SK-N-MC (cell line): ENCODE measurements around the gene CIAO1.
"Not testable (repeated sequence)": the region's sequence is repeated elsewhere in the genome, so short reads cannot be mapped to it uniquely, and the experiment has no call there.

Source experiments
- DNase-seq: peaks from one replicate; pipeline ENCODE4 v3.0.0-alpha.2; 2011; ENCODE audit warnings: low read depth, low spot score
- H3K27ac ChIP-seq: fragments of 200-600 bp; sonication (generic); 2 replicates; pipeline ENCODE4 v1.5.1; 2016; ENCODE audit warnings: mixed run types
- H3K36me3 ChIP-seq: fragments of 200-600 bp; sonication (generic); 2 replicates; pipeline ENCODE4 v1.6.1; 2017; ENCODE audit warnings: antibody characterized with exemption, low read length, mixed read lengths; ENCODE audit not compliant: insufficient read depth
- H3K4me3 ChIP-seq: fragments of 200-600 bp; sonication (generic); 2 replicates; pipeline ENCODE4 v1.5.1; 2016
- H3K9ac ChIP-seq: fragments of 200-600 bp; sonication (generic); 2 replicates; pipeline ENCODE4 v1.8.0; 2017; ENCODE audit warnings: mixed run types, mixed read lengths; ENCODE audit not compliant: insufficient read length
- H3K9me3 ChIP-seq: fragments of 200-600 bp; sonication (generic); 2 replicates; pipeline ENCODE4 v1.6.1; 2017; ENCODE audit warnings: low read depth, mild to moderate bottlenecking, antibody characterized with exemption, low read length, moderate library complexity, mixed read lengths
- EZH2 ChIP-seq: fragments of 200-600 bp; sonication (generic); IDR thresholded peaks from one replicate; pipeline ENCODE4 v1.6.1; 2017; ENCODE audit warnings: antibody characterized with exemption
- FOXP2 ChIP-seq: optimal IDR thresholded peaks from 2 replicates; pipeline ENCODE3; 2011; ENCODE audit warnings: mild to moderate bottlenecking, moderate library complexity; ENCODE audit not compliant: insufficient read depth; ENCODE audit errors: extremely low read length, control extremely low read depth
- POLR2AphosphoS5 ChIP-seq: IDR thresholded peaks from 2 replicates; pipeline ENCODE4 v1.6.1; 2012; ENCODE audit warnings: mild to moderate bottlenecking, low read depth, low read length, borderline replicate concordance

CIAO1 gene

GRCh38 chr2:96254571-96254970 is 11.5 kb upstream of the CIAO1 start:
- TF ChIP-seq POLR2AphosphoS5 (no peak), EZH2 (no peak), FOXP2 (no peak)
- no peak for DNase-seq
- Histone ChIP-seq H3K27ac (no peak overlapping the region), H3K4me3 (no peak overlapping the region), H3K9me3 (no peaks in the 10 kb centered on the region), H3K36me3 (peaks cover 15% of the 10 kb centered on the region; the same call in 1 of the 2 replicates), H3K9ac (no peak overlapping the region)

- DNase-seq: no peak
- peaks cover 15% of the 10 kb centered on the region; the same call in 1 of the 2 replicates for H3K36me3 ChIP-seq
Observed at GRCh38 chr2:96256611-96257113, 9.4 kb upstream of the CIAO1 start.

GRCh38 chr2:96257744-96258143 is 8.3 kb upstream of the CIAO1 start:
- H3K36me3 ChIP-seq: peaks cover 15% of the 10 kb centered on the region; the same call in 1 of the 2 replicates
- not testable (repeated sequence) for H3K9me3 ChIP-seq, DNase-seq, H3K4me3 ChIP-seq, H3K9ac ChIP-seq, H3K27ac ChIP-seq

More at GRCh38 chr2:96256611-96257113, 9.4 kb upstream of the CIAO1 start:
- no peak overlapping the region for H3K27ac ChIP-seq
- no peaks in the 10 kb centered on the region for H3K9me3 ChIP-seq
- no peak overlapping the region for H3K9ac ChIP-seq
- TF ChIP-seq POLR2AphosphoS5: no peak
- TF ChIP-seq FOXP2: no peak
- no peak for TF ChIP-seq EZH2
- no peak overlapping the region for H3K4me3 ChIP-seq

GRCh38 chr2:96258166-96259022 is 7.6 kb upstream of the CIAO1 start:
- no peak for TF ChIP-seq FOXP2
- TF ChIP-seq POLR2AphosphoS5: no peak
- no peak for TF ChIP-seq EZH2
- H3K9me3 ChIP-seq: no peaks in the 10 kb centered on the region
- H3K9ac ChIP-seq: no peak overlapping the region
- H3K36me3 ChIP-seq: peaks cover 10% of the 10 kb centered on the region; the same call in 1 of the 2 replicates
- DNase-seq: no peak
- no peak overlapping the region for H3K4me3 ChIP-seq
- H3K27ac ChIP-seq: no peak overlapping the region

- Histone ChIP-seq H3K9me3 (no peaks in the 10 kb centered on the region), H3K9ac (no peak overlapping the region), H3K27ac (no peak overlapping the region), H3K4me3 (no peak overlapping the region), H3K36me3 (peaks cover 8% of the 10 kb centered on the region; the same call in 1 of the 2 replicates)
- TF ChIP-seq POLR2AphosphoS5 (no peak), EZH2 (no peak), FOXP2 (no peak)
- no peak for DNase-seq
Observed at GRCh38 chr2:96259497-96259921, 6.5 kb upstream of the CIAO1 start.

GRCh38 chr2:96260387-96261260 is 5.4 kb upstream of the CIAO1 start:
- DNase-seq: no peak
- no peak overlapping the region for H3K9ac ChIP-seq
- peaks cover 3% of the 10 kb centered on the region; the same call in 1 of the 2 replicates for H3K36me3 ChIP-seq
- H3K27ac ChIP-seq: no peak overlapping the region
- no peaks in the 10 kb centered on the region for H3K9me3 ChIP-seq
- TF ChIP-seq FOXP2 (no peak), EZH2 (no peak), POLR2AphosphoS5 (no peak)
- H3K4me3 ChIP-seq: no peak overlapping the region

GRCh38 chr2:96261328-96262003 is 4.6 kb upstream of the CIAO1 start:
- DNase-seq: no peak
- Histone ChIP-seq H3K4me3 (no peak overlapping the region), H3K36me3 (peaks cover 3% of the 10 kb centered on the region; the same call in 1 of the 2 replicates), H3K27ac (no peak overlapping the region), H3K9ac (no peak overlapping the region), H3K9me3 (no peaks in the 10 kb centered on the region)
- TF ChIP-seq EZH2: no peak
- TF ChIP-seq FOXP2: no peak
- TF ChIP-seq POLR2AphosphoS5: no peak

- no peak overlapping the region for H3K9ac ChIP-seq
- peaks cover 4% of the 10 kb centered on the region; the same call in 1 of the 2 replicates for H3K36me3 ChIP-seq
- no peak for DNase-seq
- TF ChIP-seq FOXP2: no peak
- no peak for TF ChIP-seq POLR2AphosphoS5
- no peak for TF ChIP-seq EZH2
- no peak overlapping the region for H3K27ac ChIP-seq
- no peak overlapping the region for H3K4me3 ChIP-seq
- H3K9me3 ChIP-seq: no peaks in the 10 kb centered on the region
Observed at GRCh38 chr2:96262306-96262705, 3.7 kb upstream of the CIAO1 start.
